Left ventricle myocardium inferior (tissue), 1 donor: ENCODE results near the gene DLG2. TPM values are rescaled to one million over a fixed set of nuclear protein-coding genes. Genes with fewer than 3 reads are reported as not detected.

Experiments
- DNase-seq: peaks from one replicate; pipeline ENCODE4 v3.0.0-alpha.2; 2020
- H3K27ac ChIP-seq: fragments of 200-600 bp; replicated peaks from 2 replicates; pipeline ENCODE4 v1.8.0; 2021
- H3K27me3 ChIP-seq: fragments of 200-600 bp; 2 replicates; pipeline ENCODE4 v1.8.0; 2021; ENCODE audit warnings: low read depth
- H3K36me3 ChIP-seq: fragments of 200-600 bp; 2 replicates; pipeline ENCODE4 v1.8.0; 2021
- H3K4me1 ChIP-seq: fragments of 200-600 bp; 2 replicates; pipeline ENCODE4 v1.8.0; 2021
- H3K4me3 ChIP-seq: fragments of 200-600 bp; 2 replicates; pipeline ENCODE4 v1.8.0; 2021; ENCODE audit warnings: mild to moderate bottlenecking, moderate library complexity
- H3K9me3 ChIP-seq: fragments of 200-600 bp; replicated peaks from 2 replicates; pipeline ENCODE4 v1.8.0; 2021
- CTCF ChIP-seq: fragments of 200-600 bp; IDR thresholded peaks from 2 replicates; pipeline ENCODE4 v1.8.0; 2021; ENCODE audit warnings: antibody characterized with exemption, mild to moderate bottlenecking, borderline replicate concordance
- intact Hi-C: fragments of 100-400 bp; cut with micrococcal nuclease; formaldehyde crosslinking; loops from one replicate; pipeline ENCODE4 v1.11.0; 2022
- total RNA-seq: library from RNA; stranded (reverse); fragmentation: NEBNext Ultra II Directional; extraction: Animal tissue kit (Norgen Biotek cat#: 25700); gene quantifications from one replicate; pipeline ENCODE4 v1.2.1, GENCODE V29; 2021
- donor health status: DM: no; HTN: yes; CAD: no; lungs with severe emphysema.

Gene DLG2
- total RNA-seq, 1 donor from 2014 or later = 6.5 TPM

- Histone ChIP-seq H3K27me3 (no peaks in the 10 kb centered on the region), H3K9me3 (no peaks in the 10 kb centered on the region), H3K4me3 (no peak overlapping the region), H3K27ac (no peak overlapping the region), H3K4me1 (no peaks in the 10 kb centered on the region), H3K36me3 (no peaks in the 10 kb centered on the region)
- TF ChIP-seq CTCF = no peak
- intact Hi-C loops = no loop called here
- no peak for DNase-seq
Measured at GRCh38 chr11:84069048-84069447, 1558.1 kb downstream of the DLG2 start.

- no peaks in the 10 kb centered on the region for H3K36me3 ChIP-seq
- no peaks in the 10 kb centered on the region for H3K9me3 ChIP-seq
- no peak overlapping the region for H3K27ac ChIP-seq
- no peaks in the 10 kb centered on the region for H3K27me3 ChIP-seq
- no peak for DNase-seq
- no peaks in the 10 kb centered on the region for H3K4me1 ChIP-seq
- intact Hi-C loops = no loop called here
- TF ChIP-seq CTCF = no peak
- no peak overlapping the region for H3K4me3 ChIP-seq
Measured at GRCh38 chr11:84061726-84062125, 1565.4 kb downstream of the DLG2 start.

DNA sequence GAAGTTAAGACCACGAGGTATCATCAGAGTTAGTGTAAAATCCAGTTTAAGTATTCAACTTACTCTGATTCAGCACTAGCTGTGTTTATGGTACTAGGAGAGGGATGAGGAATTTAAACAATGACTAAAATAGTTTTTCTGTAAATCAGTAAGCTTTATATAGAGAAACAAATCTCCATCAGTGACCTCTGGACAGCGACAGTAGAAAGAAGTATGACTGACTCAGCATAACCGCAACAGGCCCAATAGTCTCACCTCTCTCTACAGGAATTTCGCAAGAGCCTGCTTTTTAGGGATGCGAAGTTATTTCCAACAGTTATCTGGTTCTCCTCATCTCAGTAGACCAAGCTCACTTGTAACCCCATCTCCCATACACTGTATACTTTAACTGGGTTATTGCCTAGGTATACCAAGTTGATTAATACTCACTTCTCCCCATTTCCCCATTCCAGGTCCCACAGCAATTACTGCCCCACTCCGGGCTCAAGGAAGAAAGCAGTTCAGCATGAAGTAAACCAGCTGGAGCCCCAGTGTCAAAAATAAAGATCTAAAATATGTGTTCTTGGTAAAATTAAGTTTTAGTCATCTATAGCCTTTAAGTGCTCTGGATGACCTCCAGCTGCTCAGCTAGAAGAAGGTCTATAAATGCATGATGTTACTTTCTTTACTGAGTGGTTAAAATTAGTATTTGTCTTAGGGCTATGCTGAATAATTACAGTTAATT lies 1570.3 kb downstream of the DLG2 start:
- Histone ChIP-seq H3K4me3 (no peak overlapping the region), H3K4me1 (no peaks in the 10 kb centered on the region), H3K27ac (no peak overlapping the region), H3K9me3 (peaks cover 5% of the 10 kb centered on the region), H3K27me3 (no peaks in the 10 kb centered on the region), H3K36me3 (no peaks in the 10 kb centered on the region)
- intact Hi-C loops = no loop called here
- TF ChIP-seq CTCF = no peak
- DNase-seq = no peak

DNA sequence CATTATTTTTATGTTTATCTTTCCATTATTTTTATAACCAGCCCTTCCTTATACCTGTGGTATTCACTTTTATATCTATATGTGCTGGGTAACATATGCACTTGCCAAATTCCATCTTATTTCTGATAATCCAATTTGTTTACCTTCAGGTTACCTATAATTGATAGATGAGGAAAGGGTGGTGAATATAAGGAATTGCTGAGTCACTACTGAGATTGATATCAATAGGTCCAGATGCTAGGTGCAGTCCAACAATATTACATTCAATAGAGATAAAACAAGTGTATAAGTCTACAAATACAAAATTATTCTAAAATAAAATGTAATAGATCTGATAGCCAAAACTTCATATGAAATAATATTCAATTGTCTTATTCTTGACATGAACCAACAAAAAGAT lies 1582.0 kb downstream of the DLG2 start:
- H3K4me1 ChIP-seq = no peaks in the 10 kb centered on the region
- no peak for TF ChIP-seq CTCF
- no peak overlapping the region for H3K4me3 ChIP-seq
- H3K27ac ChIP-seq = no peak overlapping the region
- DNase-seq = no peak
- H3K9me3 ChIP-seq = no peaks in the 10 kb centered on the region
- no peaks in the 10 kb centered on the region for H3K36me3 ChIP-seq
- intact Hi-C loops = no loop called here
- no peaks in the 10 kb centered on the region for H3K27me3 ChIP-seq

- TF ChIP-seq CTCF = no peak
Measured at GRCh38 chr11:84044706-84045105, 1582.4 kb downstream of the DLG2 start.

More at GRCh38 chr11:84044706-84045105, 1582.4 kb downstream of the DLG2 start:
- Histone ChIP-seq H3K9me3 (no peaks in the 10 kb centered on the region), H3K27me3 (no peaks in the 10 kb centered on the region), H3K36me3 (no peaks in the 10 kb centered on the region), H3K4me3 (no peak overlapping the region), H3K4me1 (no peaks in the 10 kb centered on the region), H3K27ac (no peak overlapping the region)
- intact Hi-C loops = no loop called here
- DNase-seq = no peak
